ENCODE measurements around the gene CYREN. TPM values are rescaled to one million over a fixed set of nuclear protein-coding genes. Genes with fewer than 3 reads are reported as not detected.

Gene CYREN
- total and polyA plus RNA-seq, 2 of the 13 experiments (the other 11 are each of a cell fraction or from before 2014, with no cell fraction given) = 20.7 to 60.7 TPM

GRCh38 chr7:135170274-135170997, at the start of gene CYREN (continued):
- TF ChIP-seq YEATS4 (CRISPR knock-in tag; IDR thresholded peaks at IDR 0.05; ENCODE audit: borderline replicate concordance) (peak; percentile 80; the same call in 1 of the 2 replicates), CREM (IDR thresholded peaks at IDR 0.05) (no peak; the same call in 1 of the 2 replicates), CREM (CRISPR knock-in tag; IDR thresholded peaks at IDR 0.05) (no peak), RBM39 (IDR thresholded peaks at IDR 0.05; ENCODE audit: low read depth, low read length, poor library complexity, severe bottlenecking) (peak; percentile 94), ZNF674 (CRISPR knock-in tag; IDR thresholded peaks at IDR 0.05; ENCODE audit: low read depth) (no peak), ZNF878 (CRISPR knock-in tag; IDR thresholded peaks at IDR 0.05) (0 out of 2 replicates have a peak, but pooled peaks have one; percentile 65), ZNF639 (CRISPR knock-in tag; conservative IDR thresholded peaks at IDR 0.05) (peak; percentile 98), ZNF138 (CRISPR knock-in tag; IDR thresholded peaks at IDR 0.05; ENCODE audit: low read depth) (no peak), ZUFSP (CRISPR knock-in tag; IDR thresholded peaks at IDR 0.05; ENCODE audit: borderline replicate concordance) (no peak), TBX3 (IDR thresholded peaks at IDR 0.05; ENCODE audit: borderline replicate concordance) (no peak), HMG20A (CRISPR knock-in tag; IDR thresholded peaks at IDR 0.05; ENCODE audit: borderline replicate concordance) (no peak), DDIT3 (CRISPR knock-in tag; IDR thresholded peaks at IDR 0.05) (no peak), AHR (CRISPR knock-in tag; IDR thresholded peaks at IDR 0.05) (peak; percentile 90; the same call in 1 of the 2 replicates), ZNF234 (CRISPR knock-in tag; conservative IDR thresholded peaks at IDR 0.05) (peak; percentile 62; the same call in 1 of the 2 replicates), SMYD3 (CRISPR knock-in tag; IDR thresholded peaks at IDR 0.05) (0 out of 2 replicates have a peak, but pooled peaks have one; percentile 25), ZNF414 (CRISPR knock-in tag; IDR thresholded peaks at IDR 0.05) (peak; percentile 81; the same call in 1 of the 2 replicates), ZNF225 (CRISPR knock-in tag; IDR thresholded peaks at IDR 0.05) (peak; percentile 34; the same call in 1 of the 2 replicates), ZNF577 (CRISPR knock-in tag; IDR thresholded peaks at IDR 0.05; ENCODE audit: borderline replicate concordance, low read depth) (no peak), ZBTB20 (CRISPR knock-in tag; IDR thresholded peaks at IDR 0.05; ENCODE audit: borderline replicate concordance, low read depth) (peak; percentile 73; the same call in 1 of the 2 replicates), NKX3-1 (CRISPR knock-in tag; IDR thresholded peaks at IDR 0.05) (peak; percentile 21), NR1H2 (CRISPR knock-in tag; IDR thresholded peaks at IDR 0.05; ENCODE audit: borderline replicate concordance, low read depth) (no peak), ZNF549 (CRISPR knock-in tag; IDR thresholded peaks at IDR 0.05) (no peak), XBP1 (CRISPR knock-in tag; IDR thresholded peaks at IDR 0.05) (0 out of 2 replicates have a peak, but pooled peaks have one; percentile 19), POLR2AphosphoS2 (IDR thresholded peaks at IDR 0.05; ENCODE audit: low read depth, low read length) (no peak; the same call in 1 of the 2 replicates), ZFX (CRISPR knock-in tag; IDR thresholded peaks at IDR 0.05; ENCODE audit: low read depth) (peak; percentile 75), ZNF562 (CRISPR knock-in tag; IDR thresholded peaks at IDR 0.05; ENCODE audit: borderline replicate concordance) (no peak), AGO2 (optimal IDR thresholded peaks at IDR 0.05; ENCODE audit: low read depth, low read length) (peak; percentile 99), KLF11 (CRISPR knock-in tag; IDR thresholded peaks at IDR 0.05) (no peak)
